HepG2 (cell line): ENCODE measurements around the gene SLX4. TPM values are rescaled to one million over a fixed set of nuclear protein-coding genes. Genes with fewer than 3 reads are reported as not detected.

Source experiments
- ATM ChIP-seq: fragments of 450-650 bp; IDR thresholded peaks from 2 replicates; pipeline ENCODE4 v1.7.1; 2017; ENCODE audit warnings: mild to moderate bottlenecking, borderline replicate concordance
- FOSL1 ChIP-seq: sonication (generic); formaldehyde crosslinking; IDR thresholded peaks from 2 replicates; pipeline ENCODE4 v1.9.0; 2021; ENCODE audit warnings: missing genetic modification reagents, borderline replicate concordance
- HNRNPH1 ChIP-seq: fragments of 200-400 bp; formaldehyde crosslinking; optimal IDR thresholded peaks from 2 replicates; pipeline ENCODE3; 2017; ENCODE audit warnings: mild to moderate bottlenecking, low read depth, low read length
- MAFK ChIP-seq, 2 experiments: IDR thresholded peaks in 1 of 2; conservative IDR thresholded peaks in 1 of 2; 2 replicates each; pipeline ENCODE4 v1.6.1; 2011; ENCODE audit warnings: improper control_type of control experiment in 2 of 2, low read length in 2 of 2
- NFKB2 ChIP-seq: sonication (generic); formaldehyde crosslinking; IDR thresholded peaks from 2 replicates; pipeline ENCODE4 v1.4.0; 2020; ENCODE audit warnings: missing genetic modification reagents, borderline replicate concordance
- ONECUT2 ChIP-seq: sonication (generic); formaldehyde crosslinking; IDR thresholded peaks from 2 replicates; pipeline ENCODE4 v1.4.0; 2020; ENCODE audit warnings: missing genetic modification reagents
- PAWR ChIP-seq: sonication (generic); formaldehyde crosslinking; IDR thresholded peaks from 2 replicates; pipeline ENCODE4 v1.4.0; 2020; ENCODE audit warnings: missing genetic modification reagents, mild to moderate bottlenecking, borderline replicate concordance
- PHF5A ChIP-seq: IDR thresholded peaks from one replicate; pipeline ENCODE4 v1.6.1; 2018; ENCODE audit warnings: low read depth, missing genetic modification reagents; ENCODE audit not compliant: unreplicated experiment
- RORA ChIP-seq: sonication (generic); formaldehyde crosslinking; IDR thresholded peaks from 2 replicates; pipeline ENCODE4 v1.5.0; 2020; ENCODE audit warnings: mild to moderate bottlenecking, missing genetic modification reagents, moderate library complexity
- SIN3A ChIP-seq: IDR thresholded peaks from 2 replicates; pipeline ENCODE4 v1.6.1; 2011; ENCODE audit warnings: low read depth, mild to moderate bottlenecking, control low read depth, low read length, borderline replicate concordance
- SP2 ChIP-seq: sonication (generic); formaldehyde crosslinking; IDR thresholded peaks from 2 replicates; pipeline ENCODE4 v1.5.1; 2020; ENCODE audit warnings: mild to moderate bottlenecking, missing genetic modification reagents
- SRSF4 ChIP-seq: fragments of 200-400 bp; formaldehyde crosslinking; IDR thresholded peaks from one replicate; pipeline ENCODE4 v1.6.1; 2018; ENCODE audit warnings: mild to moderate bottlenecking, low read depth, low read length, moderate library complexity; ENCODE audit not compliant: poor library complexity, severe bottlenecking
- ZBTB42 ChIP-seq: sonication (generic); formaldehyde crosslinking; IDR thresholded peaks from 2 replicates; pipeline ENCODE4 v1.5.0; 2020; ENCODE audit warnings: mild to moderate bottlenecking, missing genetic modification reagents
- ZNF274 ChIP-seq: sonication (generic); formaldehyde crosslinking; IDR thresholded peaks from 2 replicates; pipeline ENCODE4 v1.5.1; 2020; ENCODE audit warnings: mild to moderate bottlenecking, missing genetic modification reagents
- ZNF33A ChIP-seq: sonication (generic); formaldehyde crosslinking; IDR thresholded peaks from 2 replicates; pipeline ENCODE4 v1.5.1; 2020; ENCODE audit warnings: missing genetic modification reagents, mild to moderate bottlenecking, moderate library complexity, borderline replicate concordance
- ZNF44 ChIP-seq: sonication (generic); formaldehyde crosslinking; IDR thresholded peaks from 2 replicates; pipeline ENCODE4 v1.5.1; 2020; ENCODE audit warnings: mild to moderate bottlenecking, missing genetic modification reagents
- ZNF510 ChIP-seq: sonication (generic); formaldehyde crosslinking; IDR thresholded peaks from 2 replicates; pipeline ENCODE4 v1.4.0; 2020; ENCODE audit warnings: low read depth, mild to moderate bottlenecking, missing genetic modification reagents
- ZSCAN31 ChIP-seq: sonication (generic); formaldehyde crosslinking; IDR thresholded peaks from 2 replicates; pipeline ENCODE4 v1.5.0; 2020; ENCODE audit warnings: low read depth, mild to moderate bottlenecking, missing genetic modification reagents
- polyA plus RNA-seq, 8 experiments: library from polyadenylated mRNA; depleted of rRNA in 3 of 8; stranded (reverse) in 7 of 8; unstranded in 1 of 8; fragments of >200 nt; fragmentation: Illumina TruSeq in 4 of 8; extraction: Trizol in 4 of 8; gene quantifications; 2 replicates each; pipeline versions ENCODE4 v1.2.1 to v1.2.3, GENCODE V29; 2011 to 2016; ENCODE audit warnings: low read depth in 4 of 8, missing spikeins in 1 of 8, mixed read lengths in 1 of 8; ENCODE audit not compliant: insufficient read depth in 1 of 8
- total RNA-seq, 5 experiments: library from RNA; depleted of rRNA; stranded (reverse); fragments of >200 nt; fragmentation: Illumina TruSeq; extraction: Trizol; gene quantifications; 2 replicates each; pipeline ENCODE4 v1.2.3, GENCODE V29; 2016; ENCODE audit warnings: low read depth in 1 of 5
- TF ChIP-seq, protein P1 (sequence below): sonication (generic); formaldehyde crosslinking; IDR thresholded peaks from 2 replicates; pipeline ENCODE4; 2020; ENCODE audit warnings: missing genetic modification reagents, mild to moderate bottlenecking, borderline replicate concordance
- TF ChIP-seq, protein P2 (sequence below): sonication (generic); formaldehyde crosslinking; conservative IDR thresholded peaks from 2 replicates; pipeline ENCODE4 v1.4.0; 2020; ENCODE audit warnings: mild to moderate bottlenecking, missing genetic modification reagents, moderate library complexity
- TF ChIP-seq, protein P3 (sequence below): sonication (generic); formaldehyde crosslinking; conservative IDR thresholded peaks from 2 replicates; pipeline ENCODE4 v1.8.0; 2022; ENCODE audit warnings: low read depth, missing genetic modification reagents

The SLX4 gene
- total and polyA plus RNA-seq, 2 of the 13 experiments (the other 11 are each of a cell fraction or from before 2014, with no cell fraction given): 1.1 to 3.6 TPM

DNA sequence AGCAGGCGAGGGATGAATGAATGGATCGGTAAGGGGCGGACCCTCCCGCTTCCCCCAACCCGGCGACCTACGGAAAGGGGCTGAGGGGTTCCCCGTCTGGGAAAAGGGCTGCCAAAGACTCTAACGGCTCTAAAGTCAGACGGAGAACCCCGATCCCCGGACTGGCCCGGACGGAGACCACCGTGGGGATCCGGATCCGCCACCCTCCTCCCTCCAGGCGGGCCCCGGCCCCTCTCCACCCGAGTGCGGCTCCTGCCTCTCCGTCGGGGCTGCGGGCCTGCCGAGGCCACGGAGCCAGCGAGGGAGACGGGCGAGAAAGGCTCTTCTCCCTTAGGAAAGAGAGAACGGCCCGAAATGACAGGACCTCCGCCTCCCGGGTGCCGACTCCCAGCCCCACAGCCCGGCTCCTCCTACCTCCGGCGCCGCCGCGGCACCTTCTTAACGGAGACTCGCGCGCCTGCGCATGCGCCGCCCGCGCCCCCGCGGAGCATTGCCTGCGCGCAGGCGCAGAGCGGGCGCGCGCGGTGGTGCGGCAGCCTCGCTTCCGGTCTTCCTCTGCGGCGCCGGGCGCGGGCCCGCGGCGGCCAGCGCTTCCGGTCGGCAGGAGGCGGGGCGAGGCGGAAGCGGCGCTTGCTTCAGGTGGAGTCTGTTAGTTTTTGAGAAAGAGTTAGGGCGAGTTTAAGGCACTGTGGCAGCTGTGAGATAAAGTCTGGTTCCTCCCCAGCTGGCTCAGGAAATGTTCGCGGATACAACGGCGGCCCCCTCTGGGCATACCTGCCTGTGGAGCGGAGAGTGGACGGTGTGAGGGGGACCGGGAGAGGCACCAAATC lies at the start of gene SLX4 (continued):
- TF ChIP-seq ZNF274 (CRISPR knock-in tag): no peak; the same call in 1 of the 2 replicates
- TF ChIP-seq HNRNPH1: no peak
- no peak for TF ChIP-seq ZNF33A
- TF ChIP-seq PHF5A (CRISPR knock-in tag): no peak
- TF ChIP-seq SRSF4: no peak
- TF ChIP-seq FOSL1: no peak
- peak; percentile 80; the same call in 1 of the 2 replicates for TF ChIP-seq SIN3A
- no peak for TF ChIP-seq SP2 (CRISPR knock-in tag)
- TF ChIP-seq MAFK (conservative IDR thresholded peaks at IDR 0.05 in 1 of 2, IDR thresholded peaks at IDR 0.05 in 1 of 2; ENCODE audit: low read length in 2 of 2): no peak
- TF ChIP-seq, protein P1, sequence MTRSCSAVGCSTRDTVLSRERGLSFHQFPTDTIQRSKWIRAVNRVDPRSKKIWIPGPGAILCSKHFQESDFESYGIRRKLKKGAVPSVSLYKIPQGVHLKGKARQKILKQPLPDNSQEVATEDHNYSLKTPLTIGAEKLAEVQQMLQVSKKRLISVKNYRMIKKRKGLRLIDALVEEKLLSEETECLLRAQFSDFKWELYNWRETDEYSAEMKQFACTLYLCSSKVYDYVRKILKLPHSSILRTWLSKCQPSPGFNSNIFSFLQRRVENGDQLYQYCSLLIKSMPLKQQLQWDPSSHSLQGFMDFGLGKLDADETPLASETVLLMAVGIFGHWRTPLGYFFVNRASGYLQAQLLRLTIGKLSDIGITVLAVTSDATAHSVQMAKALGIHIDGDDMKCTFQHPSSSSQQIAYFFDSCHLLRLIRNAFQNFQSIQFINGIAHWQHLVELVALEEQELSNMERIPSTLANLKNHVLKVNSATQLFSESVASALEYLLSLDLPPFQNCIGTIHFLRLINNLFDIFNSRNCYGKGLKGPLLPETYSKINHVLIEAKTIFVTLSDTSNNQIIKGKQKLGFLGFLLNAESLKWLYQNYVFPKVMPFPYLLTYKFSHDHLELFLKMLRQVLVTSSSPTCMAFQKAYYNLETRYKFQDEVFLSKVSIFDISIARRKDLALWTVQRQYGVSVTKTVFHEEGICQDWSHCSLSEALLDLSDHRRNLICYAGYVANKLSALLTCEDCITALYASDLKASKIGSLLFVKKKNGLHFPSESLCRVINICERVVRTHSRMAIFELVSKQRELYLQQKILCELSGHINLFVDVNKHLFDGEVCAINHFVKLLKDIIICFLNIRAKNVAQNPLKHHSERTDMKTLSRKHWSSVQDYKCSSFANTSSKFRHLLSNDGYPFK: 0 out of 2 replicates have a peak, but pooled peaks have one; percentile 22
- TF ChIP-seq, protein P2, sequence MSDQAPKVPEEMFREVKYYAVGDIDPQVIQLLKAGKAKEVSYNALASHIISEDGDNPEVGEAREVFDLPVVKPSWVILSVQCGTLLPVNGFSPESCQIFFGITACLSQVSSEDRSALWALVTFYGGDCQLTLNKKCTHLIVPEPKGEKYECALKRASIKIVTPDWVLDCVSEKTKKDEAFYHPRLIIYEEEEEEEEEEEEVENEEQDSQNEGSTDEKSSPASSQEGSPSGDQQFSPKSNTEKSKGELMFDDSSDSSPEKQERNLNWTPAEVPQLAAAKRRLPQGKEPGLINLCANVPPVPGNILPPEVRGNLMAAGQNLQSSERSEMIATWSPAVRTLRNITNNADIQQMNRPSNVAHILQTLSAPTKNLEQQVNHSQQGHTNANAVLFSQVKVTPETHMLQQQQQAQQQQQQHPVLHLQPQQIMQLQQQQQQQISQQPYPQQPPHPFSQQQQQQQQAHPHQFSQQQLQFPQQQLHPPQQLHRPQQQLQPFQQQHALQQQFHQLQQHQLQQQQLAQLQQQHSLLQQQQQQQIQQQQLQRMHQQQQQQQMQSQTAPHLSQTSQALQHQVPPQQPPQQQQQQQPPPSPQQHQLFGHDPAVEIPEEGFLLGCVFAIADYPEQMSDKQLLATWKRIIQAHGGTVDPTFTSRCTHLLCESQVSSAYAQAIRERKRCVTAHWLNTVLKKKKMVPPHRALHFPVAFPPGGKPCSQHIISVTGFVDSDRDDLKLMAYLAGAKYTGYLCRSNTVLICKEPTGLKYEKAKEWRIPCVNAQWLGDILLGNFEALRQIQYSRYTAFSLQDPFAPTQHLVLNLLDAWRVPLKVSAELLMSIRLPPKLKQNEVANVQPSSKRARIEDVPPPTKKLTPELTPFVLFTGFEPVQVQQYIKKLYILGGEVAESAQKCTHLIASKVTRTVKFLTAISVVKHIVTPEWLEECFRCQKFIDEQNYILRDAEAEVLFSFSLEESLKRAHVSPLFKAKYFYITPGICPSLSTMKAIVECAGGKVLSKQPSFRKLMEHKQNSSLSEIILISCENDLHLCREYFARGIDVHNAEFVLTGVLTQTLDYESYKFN: no peak
- peak; percentile 71; the same call in 1 of the 2 replicates for TF ChIP-seq ZSCAN31 (CRISPR knock-in tag)
- TF ChIP-seq RORA (CRISPR knock-in tag): no peak
- TF ChIP-seq NFKB2: peak; percentile 77; the same call in 1 of the 2 replicates
- no peak for TF ChIP-seq PAWR (CRISPR knock-in tag)
- TF ChIP-seq ZNF510 (CRISPR knock-in tag): no peak
- TF ChIP-seq ATM: no peak
- TF ChIP-seq ZNF44: no peak
- TF ChIP-seq ONECUT2 (CRISPR knock-in tag): no peak
- TF ChIP-seq ZBTB42: no peak
- TF ChIP-seq, protein P3, sequence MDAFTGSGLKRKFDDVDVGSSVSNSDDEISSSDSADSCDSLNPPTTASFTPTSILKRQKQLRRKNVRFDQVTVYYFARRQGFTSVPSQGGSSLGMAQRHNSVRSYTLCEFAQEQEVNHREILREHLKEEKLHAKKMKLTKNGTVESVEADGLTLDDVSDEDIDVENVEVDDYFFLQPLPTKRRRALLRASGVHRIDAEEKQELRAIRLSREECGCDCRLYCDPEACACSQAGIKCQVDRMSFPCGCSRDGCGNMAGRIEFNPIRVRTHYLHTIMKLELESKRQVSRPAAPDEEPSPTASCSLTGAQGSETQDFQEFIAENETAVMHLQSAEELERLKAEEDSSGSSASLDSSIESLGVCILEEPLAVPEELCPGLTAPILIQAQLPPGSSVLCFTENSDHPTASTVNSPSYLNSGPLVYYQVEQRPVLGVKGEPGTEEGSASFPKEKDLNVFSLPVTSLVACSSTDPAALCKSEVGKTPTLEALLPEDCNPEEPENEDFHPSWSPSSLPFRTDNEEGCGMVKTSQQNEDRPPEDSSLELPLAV (CRISPR knock-in tag): no peak
